Stimulated activated naive CD8-positive, alpha-beta T cell treated with anti-CD3 and anti-CD28 coated beads, Interleukin-15, amount 100 ng/mL, for 72 hours (primary cell): ENCODE measurements around the gene PRR14.
A peak's percentile ranks its signal among the peaks of the same experiment; 100 is the strongest.

Source experiments
- ATAC-seq: fragments of 150-1000 bp; cut with Tn5 transposase; 2 replicates; pipeline ENCODE4 v1.10.0; 2021; ENCODE audit warnings: mild to moderate bottlenecking, moderate library complexity
- DNase-seq, 2 donors: peaks; one replicate each; pipeline ENCODE4 v3.0.0; 2021 to 2022
- H3K27ac Mint-ChIP-seq, 2 donors: one replicate each; pipeline ENCODE4 v1.8.0; 2022; ENCODE audit warnings: mild to moderate bottlenecking in 2 of 2, mixed read lengths in 2 of 2, moderate library complexity in 2 of 2
- H3K27me3 Mint-ChIP-seq: one replicate; pipeline ENCODE4 v1.8.0; 2022; ENCODE audit warnings: mixed read lengths
- H3K4me1 Mint-ChIP-seq: one replicate; pipeline ENCODE4 v1.8.0; 2022; ENCODE audit warnings: mild to moderate bottlenecking, mixed read lengths
- H3K4me3 Mint-ChIP-seq, 2 donors: one replicate each; pipeline ENCODE4 v1.8.0; 2022; ENCODE audit warnings: mild to moderate bottlenecking in 2 of 2, mixed read lengths in 2 of 2, moderate library complexity in 1 of 2
- H3K9me3 Mint-ChIP-seq, 2 donors: one replicate each; pipeline ENCODE4 v1.8.0; 2022; ENCODE audit warnings: mixed read lengths in 2 of 2

Gene PRR14

GRCh38 chr16:30663820-30664219 is 13.1 kb downstream of the PRR14 start:
- no peak for DNase-seq
- ATAC-seq, result no peak
- peak overlapping the region in 1 of 2 donors; percentile 13 for H3K27ac Mint-ChIP-seq
- H3K9me3 Mint-ChIP-seq, result no peaks in the 10 kb centered on the region
- no peaks in the 10 kb centered on the region for H3K27me3 Mint-ChIP-seq
- peak overlapping the region; percentile 46 to 50 for H3K4me3 Mint-ChIP-seq
- peaks cover 55% of the 10 kb centered on the region for H3K4me1 Mint-ChIP-seq

GRCh38 chr16:30664616-30665109 is 13.9 kb downstream of the PRR14 start:
- DNase-seq, result no peak

GRCh38 chr16:30665155-30665829 is 14.5 kb downstream of the PRR14 start:
- ATAC-seq (no peak), DNase-seq (no peak)
- Mint-ChIP-seq H3K4me1 (peaks cover 55% of the 10 kb centered on the region), H3K27ac (peak overlapping the region in 1 of 2 donors; percentile 96), H3K27me3 (no peaks in the 10 kb centered on the region), H3K9me3 (no peaks in the 10 kb centered on the region), H3K4me3 (no peak overlapping the region)

More at GRCh38 chr16:30664616-30665109, 13.9 kb downstream of the PRR14 start:
- no peak for ATAC-seq
- Mint-ChIP-seq H3K9me3 (no peaks in the 10 kb centered on the region), H3K4me1 (peaks cover 55% of the 10 kb centered on the region), H3K4me3 (no peak overlapping the region), H3K27ac (peak overlapping the region in 1 of 2 donors; percentile 63), H3K27me3 (no peaks in the 10 kb centered on the region)

GRCh38 chr16:30665830-30666190 is 15.1 kb downstream of the PRR14 start:
- peak overlapping the region in 1 of 2 donors; percentile 96 for H3K27ac Mint-ChIP-seq
- DNase-seq (no peak), ATAC-seq (no peak)
- no peaks in the 10 kb centered on the region for H3K9me3 Mint-ChIP-seq
- H3K27me3 Mint-ChIP-seq, result no peaks in the 10 kb centered on the region
- peaks cover 51% of the 10 kb centered on the region for H3K4me1 Mint-ChIP-seq
- no peak overlapping the region for H3K4me3 Mint-ChIP-seq

- Mint-ChIP-seq H3K4me3 (no peak overlapping the region), H3K4me1 (peaks cover 43% of the 10 kb centered on the region), H3K27ac (peak overlapping the region in 1 of 2 donors; percentile 50), H3K27me3 (no peaks in the 10 kb centered on the region), H3K9me3 (no peaks in the 10 kb centered on the region)
- no peak for DNase-seq
- no peak for ATAC-seq
These were observed 15.9 kb downstream of the PRR14 start for GRCh38 chr16:30666681-30667080.

GRCh38 chr16:30667361-30667905 is 16.7 kb downstream of the PRR14 start:
- DNase-seq (no peak), ATAC-seq (no peak)
- H3K4me1 Mint-ChIP-seq, result peaks cover 35% of the 10 kb centered on the region
- H3K9me3 Mint-ChIP-seq, result no peaks in the 10 kb centered on the region
- H3K4me3 Mint-ChIP-seq, result no peak overlapping the region
- H3K27ac Mint-ChIP-seq, result peak overlapping the region in 1 of 2 donors; percentile 82
- no peaks in the 10 kb centered on the region for H3K27me3 Mint-ChIP-seq

- no peaks in the 10 kb centered on the region for H3K27me3 Mint-ChIP-seq
- DNase-seq, result no peak
- H3K27ac Mint-ChIP-seq, result peak overlapping the region; percentile 10 to 90
- peak; percentile 6 for ATAC-seq
- H3K9me3 Mint-ChIP-seq, result no peaks in the 10 kb centered on the region
- H3K4me1 Mint-ChIP-seq, result peaks cover 25% of the 10 kb centered on the region
- H3K4me3 Mint-ChIP-seq, result no peak overlapping the region
These were observed 17.6 kb downstream of the PRR14 start for GRCh38 chr16:30668393-30668792.

GRCh38 chr16:30669026-30669902 is 18.5 kb downstream of the PRR14 start:
- Mint-ChIP-seq H3K4me3 (no peak overlapping the region), H3K27me3 (no peaks in the 10 kb centered on the region), H3K27ac (peak overlapping the region in 1 of 2 donors; percentile 27), H3K4me1 (peaks cover 20% of the 10 kb centered on the region), H3K9me3 (no peaks in the 10 kb centered on the region)
- DNase-seq (no peak), ATAC-seq (peak; percentile 28)

- no peak for ATAC-seq
- no peaks in the 10 kb centered on the region for H3K9me3 Mint-ChIP-seq
- DNase-seq, result no peak
- no peaks in the 10 kb centered on the region for H3K27me3 Mint-ChIP-seq
- peaks cover 17% of the 10 kb centered on the region for H3K4me1 Mint-ChIP-seq
- H3K4me3 Mint-ChIP-seq, result no peak overlapping the region
- H3K27ac Mint-ChIP-seq, result peak overlapping the region in 1 of 2 donors; percentile 85
These were observed 19.4 kb downstream of the PRR14 start for GRCh38 chr16:30669903-30670824.

- no peaks in the 10 kb centered on the region for H3K27me3 Mint-ChIP-seq
- H3K9me3 Mint-ChIP-seq, result no peaks in the 10 kb centered on the region
- no peak overlapping the region for H3K4me3 Mint-ChIP-seq
- no peak for DNase-seq
- no peak overlapping the region for H3K27ac Mint-ChIP-seq
- no peak for ATAC-seq
- H3K4me1 Mint-ChIP-seq, result no peaks in the 10 kb centered on the region
These were observed 24.4 kb downstream of the PRR14 start for GRCh38 chr16:30675143-30675542.

GRCh38 chr16:30677931-30678585 is 27.3 kb downstream of the PRR14 start:
- no peak overlapping the region for H3K4me3 Mint-ChIP-seq
- H3K4me1 Mint-ChIP-seq, result no peaks in the 10 kb centered on the region
- no peak for DNase-seq
- no peak for ATAC-seq
- H3K27me3 Mint-ChIP-seq, result no peaks in the 10 kb centered on the region
- H3K9me3 Mint-ChIP-seq, result no peaks in the 10 kb centered on the region
- no peak overlapping the region for H3K27ac Mint-ChIP-seq

GRCh38 chr16:30678586-30678970 is 27.8 kb downstream of the PRR14 start:
- Mint-ChIP-seq H3K27me3 (no peaks in the 10 kb centered on the region), H3K4me3 (no peak overlapping the region), H3K27ac (no peak overlapping the region), H3K9me3 (no peaks in the 10 kb centered on the region), H3K4me1 (no peaks in the 10 kb centered on the region)
- DNase-seq, result no peak
- no peak for ATAC-seq

GRCh38 chr16:30680326-30680725 is 29.6 kb downstream of the PRR14 start:
- H3K27ac Mint-ChIP-seq, result no peak overlapping the region
- no peak overlapping the region for H3K4me3 Mint-ChIP-seq
- no peak for DNase-seq
- H3K9me3 Mint-ChIP-seq, result no peaks in the 10 kb centered on the region
- H3K4me1 Mint-ChIP-seq, result no peaks in the 10 kb centered on the region
- ATAC-seq, result no peak
- H3K27me3 Mint-ChIP-seq, result no peaks in the 10 kb centered on the region

GRCh38 chr16:30688701-30689100 is 37.9 kb downstream of the PRR14 start:
- DNase-seq, result no peak
- Mint-ChIP-seq H3K4me1 (peaks cover 6% of the 10 kb centered on the region), H3K9me3 (no peaks in the 10 kb centered on the region), H3K27me3 (no peaks in the 10 kb centered on the region), H3K27ac (no peak overlapping the region), H3K4me3 (no peak overlapping the region)
- ATAC-seq, result no peak

- ATAC-seq, result no peak
- H3K4me3 Mint-ChIP-seq, result no peak overlapping the region
- H3K27me3 Mint-ChIP-seq, result no peaks in the 10 kb centered on the region
These were observed 41.1 kb downstream of the PRR14 start for GRCh38 chr16:30691907-30692306.

More at GRCh38 chr16:30691907-30692306, 41.1 kb downstream of the PRR14 start:
- no peaks in the 10 kb centered on the region for H3K9me3 Mint-ChIP-seq
- peaks cover 11% of the 10 kb centered on the region for H3K4me1 Mint-ChIP-seq
- DNase-seq, result no peak
- H3K27ac Mint-ChIP-seq, result no peak overlapping the region
